WTC11 (cell line): ENCODE data around the gene ZNF155. TPM values are rescaled to one million over a fixed set of nuclear protein-coding genes. Genes with fewer than 3 reads are reported as not detected.

Experiments used
- ATAC-seq: fragments of 200-7000 bp; cut with Tn5 transposase; 2 replicates; pipeline ENCODE4 v1.10.0; 2021; ENCODE audit warnings: mild to moderate bottlenecking, moderate library complexity
- CTCF ChIA-PET: fragments of 300-600 bp; sonication (Branson Sonifier 250); formaldehyde crosslinking; loops from one replicate; lab custom pipeline; 2021; ENCODE audit warnings: antibody characterized with exemption; lab: Charles Lee
- POLR2A ChIA-PET: fragments of 350-600 bp; sonication (Branson Sonifier 250); formaldehyde crosslinking; loops from one replicate; lab custom pipeline; 2021; ENCODE audit warnings: antibody characterized with exemption; lab: Charles Lee
- DNase-seq: peaks from one replicate; pipeline ENCODE4 v3.0.0; 2021; ENCODE audit warnings: low spot score
- H3K27ac Mint-ChIP-seq: 2 replicates; pipeline ENCODE4 v1.8.0; 2021; ENCODE audit warnings: mixed read lengths
- H3K27me3 Mint-ChIP-seq: 2 replicates; pipeline ENCODE4 v1.8.0; 2021; ENCODE audit warnings: low read depth, mild to moderate bottlenecking, moderate library complexity, mixed read lengths
- H3K36me3 Mint-ChIP-seq: 2 replicates; pipeline ENCODE4 v1.8.0; 2021; ENCODE audit warnings: mixed read lengths
- H3K4me1 Mint-ChIP-seq: 2 replicates; pipeline ENCODE4 v1.8.0; 2022; ENCODE audit warnings: mixed read lengths
- H3K4me3 Mint-ChIP-seq: 2 replicates; pipeline ENCODE4 v1.8.0; 2021; ENCODE audit warnings: mild to moderate bottlenecking, moderate library complexity, mixed read lengths
- H3K9me3 Mint-ChIP-seq: 2 replicates; pipeline ENCODE4 v1.8.0; 2021; ENCODE audit warnings: mixed read lengths
- ATF6 ChIP-seq: sonication (generic); formaldehyde crosslinking; IDR thresholded peaks from 2 replicates; pipeline ENCODE4 v1.8.1; 2023; ENCODE audit warnings: mild to moderate bottlenecking, missing genetic modification reagents
- CBFB ChIP-seq: sonication (generic); formaldehyde crosslinking; IDR thresholded peaks from 2 replicates; pipeline ENCODE4 v1.8.1; 2022; ENCODE audit warnings: mild to moderate bottlenecking, low read depth, missing genetic modification reagents
- E2F1 ChIP-seq: sonication (generic); formaldehyde crosslinking; IDR thresholded peaks from 2 replicates; pipeline ENCODE4 v1.8.0; 2022; ENCODE audit warnings: mild to moderate bottlenecking, missing genetic modification reagents
- EMX1 ChIP-seq: fragments of 250-450 bp; sonication (Bioruptor Pico); IDR thresholded peaks from 2 replicates; pipeline ENCODE4 v1.8.0; 2021; ENCODE audit warnings: mild to moderate bottlenecking
- ETV6 ChIP-seq: sonication (generic); formaldehyde crosslinking; IDR thresholded peaks from 2 replicates; pipeline ENCODE4 v1.8.1; 2022; ENCODE audit warnings: mild to moderate bottlenecking, missing genetic modification reagents
- FOXJ3 ChIP-seq: sonication (generic); formaldehyde crosslinking; IDR thresholded peaks from 2 replicates; pipeline ENCODE4 v1.9.0; 2021; ENCODE audit warnings: missing genetic modification reagents, mild to moderate bottlenecking, borderline replicate concordance
- GRHL2 ChIP-seq: fragments of 250-450 bp; sonication (Bioruptor Pico); IDR thresholded peaks from 2 replicates; pipeline ENCODE4 v1.8.0; 2022; ENCODE audit warnings: mild to moderate bottlenecking, moderate library complexity; ENCODE audit not compliant: insufficient replicate concordance, severe bottlenecking
- NFYB ChIP-seq: sonication (generic); formaldehyde crosslinking; conservative IDR thresholded peaks from 2 replicates; pipeline ENCODE4 v1.8.0; 2022; ENCODE audit warnings: low read depth, missing genetic modification reagents
- SMAD3 ChIP-seq: sonication (generic); formaldehyde crosslinking; IDR thresholded peaks from 2 replicates; pipeline ENCODE4 v1.8.0; 2022; ENCODE audit warnings: missing genetic modification reagents, mild to moderate bottlenecking, borderline replicate concordance
- SP1 ChIP-seq: sonication (generic); formaldehyde crosslinking; conservative IDR thresholded peaks from 2 replicates; pipeline ENCODE4 v1.8.1; 2022; ENCODE audit warnings: missing genetic modification reagents
- TCF7 ChIP-seq: sonication (generic); formaldehyde crosslinking; IDR thresholded peaks from 2 replicates; pipeline ENCODE4 v1.8.0; 2022; ENCODE audit warnings: mild to moderate bottlenecking, low read depth, missing genetic modification reagents, moderate library complexity
- TEAD1 ChIP-seq: sonication (generic); formaldehyde crosslinking; IDR thresholded peaks from 2 replicates; pipeline ENCODE4 v1.8.0; 2022; ENCODE audit warnings: mild to moderate bottlenecking, missing genetic modification reagents
- TEAD4 ChIP-seq: sonication (generic); formaldehyde crosslinking; IDR thresholded peaks from 2 replicates; pipeline ENCODE4 v1.8.0; 2022; ENCODE audit warnings: mild to moderate bottlenecking, missing genetic modification reagents
- TP53 ChIP-seq: sonication (generic); formaldehyde crosslinking; IDR thresholded peaks from 2 replicates; pipeline ENCODE4 v1.8.1; 2023; ENCODE audit warnings: mild to moderate bottlenecking, missing genetic modification reagents
- USF2 ChIP-seq: sonication (generic); formaldehyde crosslinking; IDR thresholded peaks from 2 replicates; pipeline ENCODE4 v1.8.1; 2023; ENCODE audit warnings: mild to moderate bottlenecking, missing genetic modification reagents, moderate library complexity
- ZNF121 ChIP-seq: sonication (generic); formaldehyde crosslinking; IDR thresholded peaks from 2 replicates; pipeline ENCODE4 v1.8.0; 2023; ENCODE audit warnings: missing genetic modification reagents
- ZNF219 ChIP-seq: sonication (generic); formaldehyde crosslinking; IDR thresholded peaks from 2 replicates; pipeline ENCODE4 v1.8.0; 2023; ENCODE audit warnings: missing genetic modification reagents, mild to moderate bottlenecking, borderline replicate concordance
- ZNF281 ChIP-seq: sonication (generic); formaldehyde crosslinking; IDR thresholded peaks from 2 replicates; pipeline ENCODE4 v1.8.0; 2023; ENCODE audit warnings: mild to moderate bottlenecking, missing genetic modification reagents
- ZNF416 ChIP-seq: fragments of 250-450 bp; sonication (Bioruptor Pico); IDR thresholded peaks from 2 replicates; pipeline ENCODE4 v1.9.0; 2021; ENCODE audit warnings: mild to moderate bottlenecking, inconsistent platforms
- ZNF423 ChIP-seq: fragments of 250-450 bp; sonication (Bioruptor Pico); IDR thresholded peaks from 2 replicates; pipeline ENCODE4 v2.1.2; 2022; ENCODE audit warnings: mild to moderate bottlenecking, moderate library complexity
- ZNF512 ChIP-seq: sonication (generic); formaldehyde crosslinking; IDR thresholded peaks from 2 replicates; pipeline ENCODE4 v1.8.1; 2022; ENCODE audit warnings: missing genetic modification reagents, borderline replicate concordance
- ZNF532 ChIP-seq: fragments of 250-450 bp; sonication (Bioruptor Pico); IDR thresholded peaks from 2 replicates; pipeline ENCODE4 v1.9.0; 2021; ENCODE audit warnings: mild to moderate bottlenecking, borderline replicate concordance
- ZNF671 ChIP-seq: fragments of 250-450 bp; sonication (Bioruptor Pico); IDR thresholded peaks from 2 replicates; pipeline ENCODE4 v1.8.0; 2021; ENCODE audit warnings: mild to moderate bottlenecking
- total RNA-seq: library from RNA; stranded (reverse); gene quantifications from 3 replicates; pipeline ENCODE4 v1.2.3, GENCODE V29; 2021

Gene ZNF155
- total RNA-seq, 1 experiment from 2014 or later: 10.2 TPM

- TF ChIP-seq TEAD4 (CRISPR knock-in tag) (no peak), ZNF219 (CRISPR knock-in tag) (no peak), E2F1 (CRISPR knock-in tag) (no peak), USF2 (no peak), ZNF281 (CRISPR knock-in tag) (no peak), ZNF512 (CRISPR knock-in tag) (no peak)
Observed at GRCh38 chr19:43957891-43958290, 26.1 kb upstream of the ZNF155 start (continued).

- H3K9me3 Mint-ChIP-seq: peaks cover 88% of the 10 kb centered on the region
- ChIA-PET CTCF (no interaction called here), POLR2A (no interaction called here)
- H3K4me3 Mint-ChIP-seq: no peak overlapping the region
- peaks cover 65% of the 10 kb centered on the region for H3K36me3 Mint-ChIP-seq
- no peak overlapping the region for H3K27ac Mint-ChIP-seq
- no peaks in the 10 kb centered on the region for H3K4me1 Mint-ChIP-seq
- DNase-seq (no peak), ATAC-seq (no peak)
- TF ChIP-seq TEAD1 (no peak), CBFB (CRISPR knock-in tag) (no peak), ZNF121 (CRISPR knock-in tag) (no peak), ATF6 (CRISPR knock-in tag) (no peak), ZNF416 (no peak), ETV6 (CRISPR knock-in tag) (no peak), TP53 (CRISPR knock-in tag) (no peak), FOXJ3 (no peak), SP1 (CRISPR knock-in tag) (no peak), ZNF423 (CRISPR knock-in tag) (no peak), TCF7 (CRISPR knock-in tag) (no peak), SMAD3 (CRISPR knock-in tag) (no peak), NFYB (CRISPR knock-in tag) (no peak), GRHL2 (no peak), ZNF671 (CRISPR knock-in tag) (no peak), EMX1 (CRISPR knock-in tag) (no peak), ZNF532 (no peak)
- H3K27me3 Mint-ChIP-seq: peaks cover 2% of the 10 kb centered on the region
Observed at GRCh38 chr19:43960411-43960810, 23.6 kb upstream of the ZNF155 start.
